Esophagus muscularis mucosa (tissue), 4 donors: ENCODE results near the gene CHSY3. TPM values are rescaled to one million over a fixed set of nuclear protein-coding genes. Genes with fewer than 3 reads are reported as not detected.

ENCODE experiments used
- DNase-seq: peaks from one replicate; pipeline ENCODE4 v3.0.0-alpha.2; 2017; ENCODE audit errors: extremely low spot score
- H3K27ac ChIP-seq, 4 donors: fragments of 200-600 bp; sonication (generic); replicated peaks in 1 of 4; 1 replicate in 3 of 4; 2 replicates in 1 of 4; pipeline ENCODE4 v1.5.1; 2016 to 2019; ENCODE audit warnings: mild to moderate bottlenecking in 1 of 4
- H3K27me3 ChIP-seq, 4 donors: fragments of 200-600 bp; sonication (generic); one replicate each; pipeline versions ENCODE4 v1.5.1 to v1.6.0; 2016 to 2019
- H3K36me3 ChIP-seq, 4 donors: fragments of 200-600 bp; sonication (generic); one replicate each; pipeline ENCODE4 v1.5.1; 2016 to 2019
- H3K4me1 ChIP-seq, 4 donors: fragments of 200-600 bp; sonication (generic); one replicate each; pipeline ENCODE4 v1.5.1; 2016 to 2019
- H3K4me3 ChIP-seq, 4 donors: fragments of 200-600 bp; sonication (generic); 1 replicate in 2 of 4; 2 replicates in 2 of 4; pipeline ENCODE4 v1.5.1; 2016 to 2019; ENCODE audit warnings: mild to moderate bottlenecking in 4 of 4, moderate library complexity in 1 of 4
- H3K9me3 ChIP-seq, 4 donors: fragments of 200-600 bp; sonication (generic); 1 replicate in 3 of 4; 2 replicates in 1 of 4; pipeline ENCODE4 v1.5.1; 2016 to 2019
- CTCF ChIP-seq, 3 experiments: fragments of 200-600 bp in 2 of 3; fragments of 450-650 bp in 1 of 3; sonication (generic) in 2 of 3; IDR thresholded peaks; one replicate each; pipeline ENCODE4 v1.5.1; 2017 to 2019; ENCODE audit warnings: antibody characterized with exemption in 3 of 3, mild to moderate bottlenecking in 2 of 3, moderate library complexity in 1 of 3
- EP300 ChIP-seq: sonication (generic); formaldehyde crosslinking; IDR thresholded peaks from one replicate; pipeline ENCODE4 v1.6.1; 2017; ENCODE audit warnings: antibody characterized with exemption
- POLR2A ChIP-seq: fragments of 450-650 bp; IDR thresholded peaks from one replicate; pipeline ENCODE4 v1.6.1; 2017; ENCODE audit warnings: antibody characterized with exemption, moderate library complexity, mild to moderate bottlenecking, low read depth
- POLR2AphosphoS5 ChIP-seq, 2 donors: sonication (generic); formaldehyde crosslinking; IDR thresholded peaks; one replicate each; pipeline ENCODE4 v1.6.1; 2017; ENCODE audit warnings: antibody characterized with exemption in 2 of 2
- WGBS: methylation state at CpG from one replicate; pipeline ENCODE4 v1.1.5; 2018; 5-methylcytosine and 5-hydroxymethylcytosine counted together
- intact Hi-C: fragments of 100-400 bp; cut with DNase I; formaldehyde crosslinking; loops from one replicate; pipeline ENCODE4 v1.15.1; 2023
- total RNA-seq, 4 donors: library from RNA; depleted of rRNA; stranded (reverse); fragments of >200 nt; gene quantifications; one replicate each; pipeline versions ENCODE4 v1.1.0 to v1.2.1, GENCODE V29; 2016

CHSY3 gene
- total RNA-seq, 4 donors from 2014 or later = 1.2 to 2.1 (median 1.7) TPM

- H3K36me3 ChIP-seq = no peaks in the 10 kb centered on the region
- H3K9me3 ChIP-seq = no peaks in the 10 kb centered on the region
- intact Hi-C loops = no loop called here
- no peak overlapping the region for H3K27ac ChIP-seq
- TF ChIP-seq POLR2A = no peak
- TF ChIP-seq EP300 = no peak
- no peak for TF ChIP-seq POLR2AphosphoS5 (IDR thresholded peaks at IDR 0.05)
- TF ChIP-seq CTCF (IDR thresholded peaks at IDR 0.05) = no peak
- H3K4me3 ChIP-seq = no peak overlapping the region
- DNase-seq = no peak
- WGBS = 48% methylated on average over 2 of the region's 2 CpGs
- H3K27me3 ChIP-seq = no peaks in the 10 kb centered on the region
- H3K4me1 ChIP-seq = no peaks in the 10 kb centered on the region
Observed at GRCh38 chr5:130099008-130099407, 194.7 kb downstream of the CHSY3 start.

GRCh38 chr5:130102375-130102774 lies 198.1 kb downstream of the CHSY3 start:
- H3K27ac ChIP-seq = no peak overlapping the region
- DNase-seq = no peak
- no peak for TF ChIP-seq EP300
- no peak for TF ChIP-seq POLR2A
- TF ChIP-seq POLR2AphosphoS5 (IDR thresholded peaks at IDR 0.05) = no peak
- TF ChIP-seq CTCF (IDR thresholded peaks at IDR 0.05) = no peak
- peaks cover 0 to 12% (median 0%) of the 10 kb centered on the region in 4 donors for H3K4me1 ChIP-seq
- no peaks in the 10 kb centered on the region for H3K27me3 ChIP-seq
- H3K9me3 ChIP-seq = no peaks in the 10 kb centered on the region
- intact Hi-C loops = no loop called here
- no peaks in the 10 kb centered on the region for H3K36me3 ChIP-seq
- 68% methylated on average over 3 of the region's 3 CpGs for WGBS
- no peak overlapping the region for H3K4me3 ChIP-seq

GRCh38 chr5:130102960-130103359 lies 198.7 kb downstream of the CHSY3 start:
- DNase-seq = no peak
- H3K9me3 ChIP-seq = no peaks in the 10 kb centered on the region
- H3K27ac ChIP-seq = no peak overlapping the region
- no peaks in the 10 kb centered on the region for H3K27me3 ChIP-seq
- intact Hi-C loops = no loop called here
- 88% methylated on average over 1 of the region's 1 CpG for WGBS
- no peak overlapping the region for H3K4me3 ChIP-seq
- no peaks in the 10 kb centered on the region for H3K36me3 ChIP-seq
- H3K4me1 ChIP-seq = peaks cover 0 to 12% (median 0%) of the 10 kb centered on the region in 4 donors
- TF ChIP-seq POLR2A (no peak), CTCF (IDR thresholded peaks at IDR 0.05) (no peak), EP300 (no peak), POLR2AphosphoS5 (IDR thresholded peaks at IDR 0.05) (no peak)

GRCh38 chr5:130104895-130105688 lies 200.8 kb downstream of the CHSY3 start:
- Histone ChIP-seq H3K27me3 (no peaks in the 10 kb centered on the region), H3K4me1 (peaks cover 0 to 12% (median 0%) of the 10 kb centered on the region in 4 donors), H3K4me3 (no peak overlapping the region), H3K36me3 (no peaks in the 10 kb centered on the region), H3K27ac (no peak overlapping the region), H3K9me3 (no peaks in the 10 kb centered on the region)
- TF ChIP-seq CTCF (IDR thresholded peaks at IDR 0.05) (no peak), POLR2AphosphoS5 (IDR thresholded peaks at IDR 0.05) (no peak), EP300 (no peak), POLR2A (no peak)
- WGBS = 46% methylated on average over 1 of the region's 1 CpG
- DNase-seq = no peak
- intact Hi-C loops = no loop called here
